NCI-H2171 (cell line): ENCODE data around the gene EFNA5.
A peak's percentile ranks its signal among the peaks of the same experiment; 100 is the strongest.

ENCODE experiments used
- DNase-seq: peaks from one replicate; lab custom pipeline; 2025; lab: John Stamatoyannopoulos, UW

The EFNA5 gene

GRCh38 chr5:107670932-107671741 is at the start of gene EFNA5:
Gene EFNA5 (minus strand): TSS chr5:107670937.
- DNase-seq, result no peak

- DNase-seq, result peak; percentile 23
These were observed 48.4 kb upstream of the EFNA5 start for GRCh38 chr5:107719034-107719606.

- DNase-seq, result no peak
These were observed 47.1 kb upstream of the EFNA5 start for GRCh38 chr5:107717816-107718215.

- DNase-seq, result no peak
These were observed 42.5 kb upstream of the EFNA5 start for GRCh38 chr5:107713228-107713627.

- DNase-seq, result no peak
These were observed 41.7 kb upstream of the EFNA5 start for GRCh38 chr5:107712359-107712870.

GRCh38 chr5:107705402-107706014 is 34.8 kb upstream of the EFNA5 start:
- no peak for DNase-seq

- DNase-seq, result peak; percentile 14
These were observed 34.1 kb upstream of the EFNA5 start for GRCh38 chr5:107704681-107705401.

- DNase-seq, result no peak
These were observed 29.7 kb upstream of the EFNA5 start for GRCh38 chr5:107700481-107700880.

- no peak for DNase-seq
These were observed 28.7 kb upstream of the EFNA5 start for GRCh38 chr5:107699425-107699824.

- DNase-seq, result no peak
These were observed 27.5 kb upstream of the EFNA5 start for GRCh38 chr5:107698286-107698685.

- DNase-seq, result no peak
These were observed 25.8 kb upstream of the EFNA5 start for GRCh38 chr5:107696498-107696897.

GRCh38 chr5:107696080-107696479 is 25.3 kb upstream of the EFNA5 start:
- no peak for DNase-seq

- no peak for DNase-seq
These were observed 17.2 kb upstream of the EFNA5 start for GRCh38 chr5:107687937-107688336.

GRCh38 chr5:107687404-107687803 is 16.7 kb upstream of the EFNA5 start:
- DNase-seq, result no peak

GRCh38 chr5:107682533-107682932 is 11.8 kb upstream of the EFNA5 start:
- no peak for DNase-seq

GRCh38 chr5:107680799-107681198 is 10.1 kb upstream of the EFNA5 start:
- DNase-seq, result no peak

- DNase-seq, result no peak
These were observed 9.4 kb upstream of the EFNA5 start for GRCh38 chr5:107680099-107680498.

- no peak for DNase-seq
These were observed 6.0 kb upstream of the EFNA5 start for GRCh38 chr5:107676702-107677101.

GRCh38 chr5:107675201-107675600 is 4.5 kb upstream of the EFNA5 start:
- DNase-seq, result no peak

GRCh38 chr5:107674655-107675054 is 3.9 kb upstream of the EFNA5 start:
- no peak for DNase-seq

- peak; percentile 64 for DNase-seq
These were observed 2.8 kb upstream of the EFNA5 start for GRCh38 chr5:107673368-107674136.

GRCh38 chr5:107673039-107673367 is 2.3 kb upstream of the EFNA5 start:
- no peak for DNase-seq
